ENCODE data around the gene SCAPER.

DNA sequence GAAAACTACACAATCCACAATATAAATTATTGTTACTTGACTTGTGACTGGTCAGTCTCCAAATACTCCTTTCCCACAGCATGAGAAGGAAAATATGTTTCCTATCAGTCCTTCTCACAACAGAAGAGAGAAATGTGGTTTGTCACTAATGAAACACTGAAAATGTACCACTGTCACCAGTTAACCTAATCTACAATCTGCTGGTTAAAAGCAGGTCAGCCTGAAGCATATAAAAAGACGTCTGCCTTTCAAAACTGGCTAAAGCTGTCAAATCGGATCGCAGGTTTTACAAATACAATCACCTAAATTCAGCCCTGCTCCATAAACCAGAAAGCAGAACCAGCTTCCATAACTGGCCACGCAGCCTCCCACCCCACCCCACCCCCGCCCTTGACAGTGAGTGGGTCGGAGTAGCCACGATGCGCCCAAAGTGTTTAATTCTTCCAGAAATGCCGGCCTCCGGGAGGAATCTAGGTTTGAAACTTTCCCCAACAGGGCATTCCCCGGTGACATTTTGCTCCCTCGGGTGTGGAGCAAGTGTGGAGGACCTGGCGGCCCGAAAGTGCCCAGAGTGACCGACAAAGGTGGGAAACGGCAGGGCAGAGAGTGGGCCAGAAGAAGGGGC is 594.6 kb downstream of the SCAPER start:
- TF ChIP-seq, protein P1, sequence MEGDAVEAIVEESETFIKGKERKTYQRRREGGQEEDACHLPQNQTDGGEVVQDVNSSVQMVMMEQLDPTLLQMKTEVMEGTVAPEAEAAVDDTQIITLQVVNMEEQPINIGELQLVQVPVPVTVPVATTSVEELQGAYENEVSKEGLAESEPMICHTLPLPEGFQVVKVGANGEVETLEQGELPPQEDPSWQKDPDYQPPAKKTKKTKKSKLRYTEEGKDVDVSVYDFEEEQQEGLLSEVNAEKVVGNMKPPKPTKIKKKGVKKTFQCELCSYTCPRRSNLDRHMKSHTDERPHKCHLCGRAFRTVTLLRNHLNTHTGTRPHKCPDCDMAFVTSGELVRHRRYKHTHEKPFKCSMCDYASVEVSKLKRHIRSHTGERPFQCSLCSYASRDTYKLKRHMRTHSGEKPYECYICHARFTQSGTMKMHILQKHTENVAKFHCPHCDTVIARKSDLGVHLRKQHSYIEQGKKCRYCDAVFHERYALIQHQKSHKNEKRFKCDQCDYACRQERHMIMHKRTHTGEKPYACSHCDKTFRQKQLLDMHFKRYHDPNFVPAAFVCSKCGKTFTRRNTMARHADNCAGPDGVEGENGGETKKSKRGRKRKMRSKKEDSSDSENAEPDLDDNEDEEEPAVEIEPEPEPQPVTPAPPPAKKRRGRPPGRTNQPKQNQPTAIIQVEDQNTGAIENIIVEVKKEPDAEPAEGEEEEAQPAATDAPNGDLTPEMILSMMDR (IDR thresholded peaks at IDR 0.05 in 4 of 5, conservative IDR thresholded peaks at IDR 0.05 in 1 of 5) = no peak
- TF ChIP-seq POLR2A (IDR thresholded peaks at IDR 0.05) = no peak
